ENCODE measurements around the gene MVK. TPM values are rescaled to one million over a fixed set of nuclear protein-coding genes. Genes with fewer than 3 reads are reported as not detected.

Gene MVK
- total RNA-seq, 1 donor from 2014 or later, result 24.3 TPM

GRCh38 chr12:109545826-109546225, 27.8 kb upstream of the MVK start:
- no peak for DNase-seq (ENCODE audit: low read depth)

- no peak for DNase-seq (ENCODE audit: low read depth)
These were observed 26.3 kb upstream of the MVK start for GRCh38 chr12:109547286-109547685.

- no peak for DNase-seq (ENCODE audit: low read depth)
These were observed 25.3 kb upstream of the MVK start for GRCh38 chr12:109548258-109548657.

- DNase-seq (ENCODE audit: low read depth), result peak; percentile 15
These were observed 23.9 kb upstream of the MVK start for GRCh38 chr12:109549613-109550270.

GRCh38 chr12:109550281-109550680, 23.3 kb upstream of the MVK start:
- DNase-seq (ENCODE audit: low read depth), result no peak

- DNase-seq (ENCODE audit: low read depth), result no peak
These were observed 22.5 kb upstream of the MVK start for GRCh38 chr12:109551108-109551507.

GRCh38 chr12:109552971-109553370, 20.6 kb upstream of the MVK start:
- no peak for DNase-seq (ENCODE audit: low read depth)

- DNase-seq (ENCODE audit: low read depth), result no peak
These were observed 20.1 kb upstream of the MVK start for GRCh38 chr12:109553483-109553882.

GRCh38 chr12:109553906-109554500, 19.6 kb upstream of the MVK start:
- DNase-seq (ENCODE audit: low read depth), result no peak

- DNase-seq (ENCODE audit: low read depth), result no peak
These were observed 18.8 kb upstream of the MVK start for GRCh38 chr12:109554761-109555160.

- no peak for DNase-seq (ENCODE audit: low read depth)
These were observed 17.9 kb upstream of the MVK start for GRCh38 chr12:109555431-109556315.

GRCh38 chr12:109557200-109557599, 16.4 kb upstream of the MVK start:
- no peak for DNase-seq (ENCODE audit: low read depth)

GRCh38 chr12:109557805-109558204, 15.8 kb upstream of the MVK start:
- no peak for DNase-seq (ENCODE audit: low read depth)

GRCh38 chr12:109558374-109559199, 15.0 kb upstream of the MVK start:
- no peak for DNase-seq (ENCODE audit: low read depth)

GRCh38 chr12:109559200-109559505, 14.4 kb upstream of the MVK start:
- DNase-seq (ENCODE audit: low read depth), result no peak

GRCh38 chr12:109559601-109560000, 14.0 kb upstream of the MVK start:
- DNase-seq (ENCODE audit: low read depth), result no peak

- DNase-seq (ENCODE audit: low read depth), result no peak
These were observed 12.5 kb upstream of the MVK start for GRCh38 chr12:109560867-109561710.

- DNase-seq (ENCODE audit: low read depth), result no peak
These were observed 11.9 kb upstream of the MVK start for GRCh38 chr12:109561711-109562030.

GRCh38 chr12:109562871-109563270, 10.7 kb upstream of the MVK start:
- DNase-seq (ENCODE audit: low read depth), result no peak

- no peak for DNase-seq (ENCODE audit: low read depth)
These were observed 10.0 kb upstream of the MVK start for GRCh38 chr12:109563291-109564284.
